ENCODE measurements around the gene CNTLN.

CNTLN gene

DNA sequence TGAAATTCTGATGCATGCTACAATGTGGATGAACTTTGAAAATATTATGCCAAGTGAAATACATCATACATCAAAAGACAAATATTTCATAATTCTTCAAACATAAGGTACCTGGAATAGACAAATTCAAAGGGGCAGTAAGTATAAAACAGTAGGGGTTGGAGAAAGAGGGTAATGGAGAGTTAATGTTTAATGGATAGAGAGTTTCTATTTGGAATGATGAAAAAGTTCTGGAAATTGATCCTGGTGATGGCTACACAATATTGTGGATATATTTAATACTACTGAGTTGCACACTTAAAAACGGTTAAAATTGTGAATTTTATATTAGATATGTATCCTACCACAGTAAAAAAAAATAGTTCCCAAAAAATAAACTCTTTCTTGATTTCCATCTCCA is 14.6 kb upstream of the CNTLN start:
- TF ChIP-seq CTCF (IDR thresholded peaks at IDR 0.05; ENCODE audit: insufficient read depth, low read length, poor library complexity, severe bottlenecking) = no peak
- no peak overlapping the region for H3K4me3 ChIP-seq (replicated peaks; ENCODE audit: low read depth, low read length)
- no peak for DNase-seq (ENCODE audit: extremely low read depth, insufficient read length)
- no peaks in the 10 kb centered on the region for H3K27me3 ChIP-seq (replicated peaks; ENCODE audit: control insufficient read depth, insufficient read depth, low read length)
- no peaks in the 10 kb centered on the region for H3K36me3 ChIP-seq (ENCODE audit: control insufficient read depth, insufficient read depth, low read length)

DNA sequence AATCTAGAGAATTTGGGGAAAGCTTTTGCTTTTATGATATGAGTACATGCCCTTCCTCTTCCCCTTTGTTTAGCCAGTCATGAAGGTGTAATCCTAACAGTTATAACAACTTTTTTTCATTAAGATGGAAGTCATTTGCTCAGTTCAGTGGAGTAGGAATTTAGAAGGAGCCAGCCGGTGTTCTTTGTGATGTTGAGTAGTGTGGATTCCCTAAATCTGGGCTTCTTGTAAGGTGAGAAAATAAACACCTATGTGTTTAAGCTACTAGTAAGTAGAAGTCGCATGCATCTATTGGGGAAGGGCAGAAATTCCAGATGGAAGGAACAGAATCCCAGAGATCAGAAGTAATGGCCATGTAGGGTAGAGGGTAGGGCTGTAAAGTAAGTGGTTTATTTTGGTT is 13.6 kb upstream of the CNTLN start:
- DNase-seq (ENCODE audit: extremely low read depth, insufficient read length) = no peak
- Histone ChIP-seq H3K36me3 (ENCODE audit: control insufficient read depth, insufficient read depth, low read length) (no peaks in the 10 kb centered on the region), H3K27me3 (replicated peaks; ENCODE audit: control insufficient read depth, insufficient read depth, low read length) (no peaks in the 10 kb centered on the region), H3K4me3 (replicated peaks; ENCODE audit: low read depth, low read length) (no peak overlapping the region)
- TF ChIP-seq CTCF (IDR thresholded peaks at IDR 0.05; ENCODE audit: insufficient read depth, low read length, poor library complexity, severe bottlenecking) = no peak

DNA sequence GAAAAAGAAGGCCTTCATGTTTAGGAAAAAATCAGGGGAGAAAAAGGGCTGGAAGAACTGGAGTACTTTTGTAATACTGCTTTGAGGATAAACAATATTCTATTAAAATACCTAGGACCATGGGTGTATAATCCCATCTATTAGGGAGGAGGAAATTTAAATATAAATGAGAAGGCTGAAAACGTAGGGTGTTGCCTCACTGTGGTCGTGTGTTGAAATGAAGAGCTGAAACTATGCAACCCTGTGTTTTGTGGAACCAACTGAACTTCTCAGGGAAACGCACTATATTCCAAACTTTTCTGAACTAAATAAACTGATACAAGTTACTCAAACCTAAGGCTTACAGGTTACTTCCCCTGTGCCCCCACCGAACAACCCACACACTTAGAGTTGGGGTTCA is 4.5 kb upstream of the CNTLN start:
- Histone ChIP-seq H3K27me3 (replicated peaks; ENCODE audit: control insufficient read depth, insufficient read depth, low read length) (no peaks in the 10 kb centered on the region), H3K4me3 (replicated peaks; ENCODE audit: low read depth, low read length) (no peak overlapping the region), H3K36me3 (ENCODE audit: control insufficient read depth, insufficient read depth, low read length) (no peaks in the 10 kb centered on the region)
- TF ChIP-seq CTCF (IDR thresholded peaks at IDR 0.05; ENCODE audit: insufficient read depth, low read length, poor library complexity, severe bottlenecking) = no peak
- DNase-seq (ENCODE audit: extremely low read depth, insufficient read length) = no peak

GRCh38 chr9:17130725-17131124 is 4.1 kb upstream of the CNTLN start:
- no peak for TF ChIP-seq CTCF (IDR thresholded peaks at IDR 0.05; ENCODE audit: insufficient read depth, low read length, poor library complexity, severe bottlenecking)

DNA sequence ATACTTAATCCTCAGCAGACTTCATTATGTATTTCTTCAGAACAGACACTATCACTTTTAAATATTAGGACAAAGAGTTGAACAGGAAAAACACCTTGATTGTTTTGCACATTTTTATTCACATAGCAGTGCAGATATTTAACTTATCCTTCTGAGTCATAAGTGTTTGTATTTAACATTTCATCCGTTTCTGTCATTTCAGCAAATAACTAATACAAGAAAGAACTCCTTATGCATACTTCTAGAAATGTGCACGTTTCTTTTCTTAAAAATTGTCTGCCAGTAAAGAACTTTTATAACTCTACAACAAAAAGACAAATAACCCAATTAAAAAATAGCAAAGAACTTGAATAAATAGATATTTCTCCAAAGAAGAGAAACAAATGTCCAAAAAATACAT is 3.3 kb upstream of the CNTLN start:
- no peak overlapping the region for H3K4me3 ChIP-seq (replicated peaks; ENCODE audit: low read depth, low read length)
- H3K36me3 ChIP-seq (ENCODE audit: control insufficient read depth, insufficient read depth, low read length) = no peaks in the 10 kb centered on the region
- no peak for DNase-seq (ENCODE audit: extremely low read depth, insufficient read length)
- TF ChIP-seq CTCF (IDR thresholded peaks at IDR 0.05; ENCODE audit: insufficient read depth, low read length, poor library complexity, severe bottlenecking) = no peak
- H3K27me3 ChIP-seq (replicated peaks; ENCODE audit: control insufficient read depth, insufficient read depth, low read length) = no peaks in the 10 kb centered on the region

More at GRCh38 chr9:17130725-17131124, 4.1 kb upstream of the CNTLN start:
- DNase-seq (ENCODE audit: extremely low read depth, insufficient read length) = no peak
- Histone ChIP-seq H3K27me3 (replicated peaks; ENCODE audit: control insufficient read depth, insufficient read depth, low read length) (no peaks in the 10 kb centered on the region), H3K36me3 (ENCODE audit: control insufficient read depth, insufficient read depth, low read length) (no peaks in the 10 kb centered on the region), H3K4me3 (replicated peaks; ENCODE audit: low read depth, low read length) (no peak overlapping the region)

All from GM06990 (cell line).